Glomerular endothelial cell (primary cell): Measurements from ENCODE around the gene AQP12A. TPM values are rescaled to one million over a fixed set of nuclear protein-coding genes. Genes with fewer than 3 reads are reported as not detected.
"Not testable (repeated sequence)": the region's sequence is repeated elsewhere in the genome, so short reads cannot be mapped to it uniquely, and the experiment has no call there.

Experiments used
- DNase-seq: peaks from one replicate; pipeline ENCODE4 v3.0.0-alpha.2; 2011; ENCODE audit warnings: low read depth, low spot score; ENCODE audit errors: extremely low read depth
- total RNA-seq: library from RNA; depleted of rRNA; stranded (reverse); fragments of >200 nt; gene quantifications from 2 replicates; pipeline ENCODE4 v1.2.3, GENCODE V29; 2015

AQP12A gene
- total RNA-seq, 1 donor from 2014 or later, result not detected

DNA sequence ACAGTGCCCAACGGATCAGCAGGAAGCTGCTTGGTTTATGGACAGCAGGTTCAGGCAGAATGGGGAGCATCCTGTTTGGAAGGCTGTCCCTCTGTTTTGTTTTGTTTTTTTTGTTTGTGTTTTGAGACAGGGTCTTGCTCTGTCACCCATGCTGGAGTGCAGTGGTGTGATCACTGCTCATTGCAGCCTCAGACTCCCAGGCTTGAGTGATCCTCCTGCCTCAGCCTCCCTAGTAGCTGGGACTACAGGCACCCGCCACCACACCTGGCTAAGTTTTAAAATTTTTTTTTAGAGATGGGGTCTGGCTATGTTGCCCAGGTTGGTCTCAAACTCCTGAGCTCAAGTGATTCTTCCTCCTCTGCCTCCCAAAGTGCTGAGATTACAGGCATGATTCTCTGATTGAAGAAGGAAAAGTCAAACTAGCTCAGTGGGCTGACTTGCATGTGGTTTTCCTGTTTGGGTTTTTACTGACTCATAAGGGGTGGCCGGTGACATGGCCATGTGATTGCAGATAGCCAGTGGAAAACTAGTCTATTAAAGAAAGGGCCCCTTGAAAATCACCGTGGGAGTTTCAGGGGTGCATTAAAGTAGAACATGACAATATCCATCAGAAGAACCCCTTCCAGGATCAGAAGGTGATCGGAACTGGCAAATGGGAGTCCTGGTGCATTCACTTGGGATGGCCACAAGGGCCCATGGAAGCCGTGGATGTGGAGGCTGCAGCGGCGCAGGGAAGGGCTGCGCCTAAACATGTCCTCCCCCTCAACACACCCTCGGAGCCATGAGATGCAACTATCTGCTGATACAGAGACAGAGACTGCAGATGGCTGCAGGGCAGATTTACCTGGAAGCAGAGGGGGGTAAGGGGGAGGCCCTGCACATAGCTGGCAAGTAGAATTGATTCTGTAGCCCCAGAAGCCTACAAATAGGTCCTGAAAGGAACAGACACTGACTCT, 35.5 kb upstream of the AQP12A start:
- DNase-seq, result no peak

DNA sequence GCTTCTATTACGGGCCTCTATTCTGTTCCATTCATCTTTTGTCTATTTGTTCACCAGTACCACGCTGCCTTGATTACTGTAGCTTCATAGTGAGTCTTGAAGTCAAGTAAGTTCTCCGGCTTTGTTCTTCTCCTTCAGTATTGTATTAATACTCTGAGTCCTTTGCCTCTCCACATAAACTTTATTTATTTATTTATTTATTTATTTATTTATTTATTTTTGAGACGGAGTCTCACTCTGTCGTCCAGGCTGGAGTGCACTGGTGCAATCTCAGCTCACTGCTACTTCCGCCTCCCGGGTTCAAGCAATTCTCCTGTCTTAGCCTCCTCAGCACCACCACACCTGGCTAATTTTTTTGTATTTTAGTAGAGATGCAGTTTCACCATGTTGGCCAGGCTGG, 31.8 kb upstream of the AQP12A start:
- not testable (repeated sequence) for DNase-seq

DNA sequence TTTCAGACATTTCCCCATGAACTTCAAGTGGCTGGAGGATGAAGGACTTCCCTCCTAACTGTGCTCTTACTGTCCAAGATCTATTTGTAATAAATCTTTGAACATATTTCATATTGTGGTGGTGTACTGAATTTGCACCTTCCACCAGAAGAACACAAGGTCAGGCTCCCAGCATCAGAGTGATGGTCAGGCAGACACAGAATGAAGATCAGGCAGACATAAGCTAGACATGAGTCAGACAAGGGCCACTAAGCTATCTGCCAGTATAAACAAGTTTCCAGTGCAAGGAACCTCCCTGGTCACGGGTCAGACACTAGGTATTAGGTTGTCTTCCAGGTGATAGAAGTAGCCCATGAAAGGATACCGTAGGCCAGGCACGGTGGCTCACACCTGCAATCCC, 29.0 kb upstream of the AQP12A start:
- DNase-seq, result no peak

DNA sequence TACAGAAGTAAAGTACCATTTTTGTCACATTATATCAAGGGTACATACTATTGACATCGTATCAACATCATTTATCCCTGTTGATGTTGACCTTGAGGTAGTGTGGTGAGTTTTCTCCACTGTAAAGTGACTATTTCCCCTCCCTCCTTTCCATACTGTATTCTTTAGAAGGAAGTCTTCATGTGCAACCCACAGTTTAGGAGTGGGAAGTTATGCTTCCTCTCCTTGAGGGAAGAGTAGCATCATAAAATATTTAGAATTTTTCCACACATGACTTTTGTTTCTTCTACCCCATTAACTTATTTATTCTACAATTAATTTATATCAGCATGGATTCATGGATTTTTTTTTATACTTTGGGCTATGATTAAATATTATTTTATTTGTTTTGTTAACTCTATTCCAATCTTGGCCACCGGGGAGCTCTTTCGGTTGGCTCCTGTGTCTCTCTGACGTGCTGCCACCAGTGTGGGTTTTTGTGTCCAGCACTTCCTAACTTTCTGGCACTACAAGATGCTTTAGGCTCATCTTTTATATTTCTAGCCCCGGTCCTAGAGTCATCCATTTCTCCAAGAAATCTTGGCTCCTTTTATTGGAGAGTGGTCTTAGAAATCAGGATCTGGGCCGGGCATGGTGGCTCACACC, 28.0 kb upstream of the AQP12A start:
- DNase-seq, result no peak

DNA sequence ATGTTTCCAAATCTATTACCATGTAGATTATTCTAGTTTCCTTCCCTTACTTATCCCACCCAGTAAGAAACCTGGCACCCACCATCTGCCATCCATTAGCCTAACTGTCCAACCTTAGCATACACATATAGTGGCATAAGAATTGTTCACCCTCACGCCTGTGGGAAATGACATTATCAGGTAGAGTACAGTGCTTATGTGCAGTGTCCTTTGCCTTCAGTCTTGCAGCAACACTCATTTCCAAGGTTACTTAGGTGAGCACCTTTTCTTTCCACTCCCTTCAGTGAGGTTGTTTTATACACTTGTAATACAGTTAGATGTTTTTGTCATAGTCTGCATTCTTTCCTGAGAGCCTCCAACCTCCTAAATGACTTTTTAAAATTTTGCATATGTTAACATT, 27.0 kb upstream of the AQP12A start:
- no peak for DNase-seq

DNA sequence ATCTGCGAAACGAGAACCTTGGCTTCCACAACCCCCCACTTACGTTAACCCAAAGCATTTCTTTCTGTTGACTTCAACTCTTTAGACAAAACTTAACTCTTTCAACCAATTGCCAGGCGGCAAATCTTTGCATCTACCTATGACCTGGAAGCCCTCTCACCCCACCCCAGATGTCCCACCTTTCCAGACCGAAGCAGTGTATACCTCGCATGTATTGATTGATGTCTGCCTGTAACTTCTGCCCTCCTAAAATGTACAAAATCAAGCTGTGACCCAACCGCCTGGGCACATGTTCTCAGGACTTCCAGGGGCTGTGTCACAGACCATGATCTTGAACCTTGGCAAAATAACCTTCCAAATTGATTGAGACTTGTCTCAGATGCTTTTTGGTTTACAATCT, 21.3 kb upstream of the AQP12A start:
- no peak for DNase-seq

DNA sequence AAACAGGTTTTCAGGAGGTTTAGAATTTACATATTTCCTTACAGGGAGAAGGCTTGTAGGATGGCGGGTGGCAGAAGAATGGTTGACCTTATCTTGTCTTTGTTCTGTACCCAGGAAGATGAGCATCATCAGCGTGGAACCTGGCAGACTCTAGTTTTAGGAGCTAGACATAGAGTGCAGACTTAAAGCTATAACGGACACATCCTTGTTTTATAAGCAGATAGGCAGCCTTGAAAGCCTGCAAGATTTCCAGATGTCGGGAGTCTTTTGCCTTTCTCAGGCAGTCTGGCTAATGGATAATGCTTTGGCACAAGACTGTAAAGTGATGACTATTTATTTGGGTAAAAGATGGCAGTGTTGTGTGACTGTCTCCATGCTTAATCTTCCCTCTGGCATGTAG, 20.7 kb upstream of the AQP12A start:
- no peak for DNase-seq

DNA sequence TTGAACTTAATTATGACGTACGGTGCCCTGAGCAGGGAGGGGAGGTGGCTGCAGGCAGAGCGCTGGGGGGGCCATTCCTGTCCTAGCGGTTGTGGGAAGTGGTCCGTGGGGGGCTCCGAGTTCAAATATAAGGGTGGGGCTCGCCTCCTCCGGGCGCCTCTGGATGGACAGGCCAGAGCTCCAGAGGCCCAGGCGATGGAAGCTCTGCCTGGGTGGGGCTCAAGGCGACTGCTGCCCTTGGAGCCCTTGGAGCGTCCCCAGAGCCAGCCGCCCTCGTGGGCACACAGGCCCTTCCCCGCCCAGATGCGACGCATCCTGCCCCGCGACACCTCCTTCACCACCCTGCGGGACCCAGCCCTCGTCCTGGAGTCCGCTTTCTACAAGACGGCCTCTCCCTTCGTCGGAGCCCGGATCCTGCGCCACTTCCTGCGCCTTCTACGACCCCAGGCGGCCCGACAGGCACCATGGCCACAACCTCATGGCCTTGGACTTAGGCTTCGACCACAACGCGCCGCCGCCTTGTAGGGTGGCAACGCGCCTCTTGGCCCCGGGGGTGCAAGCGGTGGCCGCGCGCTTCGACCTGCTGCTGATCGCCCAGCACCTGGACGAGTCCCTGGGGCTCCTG, 19.5 kb upstream of the AQP12A start:
- DNase-seq, result no peak

DNA sequence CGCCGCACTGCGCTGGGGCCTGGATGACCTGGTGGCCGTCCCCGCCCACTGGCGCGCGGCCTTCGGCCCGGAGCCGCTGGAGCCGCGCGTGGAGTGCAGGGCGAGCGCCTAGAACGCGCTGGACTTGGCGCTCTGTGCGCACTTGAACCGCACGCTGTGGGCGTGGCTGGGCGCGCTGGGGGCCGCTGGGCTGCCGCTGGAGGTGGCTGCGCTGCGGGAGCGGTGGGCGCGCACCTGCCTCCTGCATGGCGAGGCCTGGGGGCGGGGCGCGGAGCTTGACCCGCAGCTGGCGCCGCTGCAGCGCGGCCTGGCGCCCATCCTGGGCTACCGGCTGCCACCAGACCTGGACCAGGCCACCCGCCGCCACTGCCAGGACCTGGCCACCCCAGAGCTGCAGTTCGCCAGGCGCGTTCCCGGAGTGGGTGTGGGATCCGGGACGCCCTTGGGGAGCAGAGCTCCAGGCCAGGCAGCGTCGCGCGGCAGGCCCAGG, 18.9 kb upstream of the AQP12A start:
- DNase-seq, result no peak

DNA sequence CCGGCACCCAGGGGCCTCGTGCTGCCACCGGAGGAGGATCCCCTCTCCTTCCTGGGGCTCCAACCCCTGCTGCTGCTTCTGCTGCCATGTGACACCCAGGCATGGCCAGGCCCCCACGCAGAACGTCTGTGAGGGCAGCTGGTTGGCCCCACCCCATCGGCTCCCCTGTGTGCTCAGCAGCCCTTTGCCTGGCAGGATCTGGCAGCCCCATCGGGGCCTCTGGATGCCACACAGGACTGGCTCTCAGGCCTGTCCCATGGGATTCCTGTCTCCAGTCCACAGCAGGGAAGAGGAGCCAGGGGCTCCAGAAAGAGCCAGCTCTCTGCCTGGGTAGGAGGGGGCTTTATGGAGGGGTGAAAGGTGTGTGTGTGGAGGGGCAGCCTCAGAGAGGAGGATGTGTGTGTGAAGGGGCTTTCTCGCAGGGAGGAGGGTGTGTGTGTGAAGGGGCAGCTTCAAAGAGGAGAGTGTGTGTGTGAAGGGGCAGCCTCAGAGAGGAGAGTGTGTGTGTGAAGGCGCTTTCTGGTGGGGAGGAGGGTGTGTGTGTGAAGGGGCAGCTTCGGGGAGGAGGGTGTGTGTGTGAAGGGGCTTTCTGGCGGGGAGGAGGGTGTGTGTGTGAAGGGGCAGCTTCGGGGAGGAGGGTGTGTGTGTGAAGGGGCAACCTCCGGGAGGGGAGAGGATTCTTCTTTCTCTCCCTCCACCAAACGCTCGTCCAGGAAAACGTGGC, 17.0 kb upstream of the AQP12A start:
- not testable (repeated sequence) for DNase-seq

DNA sequence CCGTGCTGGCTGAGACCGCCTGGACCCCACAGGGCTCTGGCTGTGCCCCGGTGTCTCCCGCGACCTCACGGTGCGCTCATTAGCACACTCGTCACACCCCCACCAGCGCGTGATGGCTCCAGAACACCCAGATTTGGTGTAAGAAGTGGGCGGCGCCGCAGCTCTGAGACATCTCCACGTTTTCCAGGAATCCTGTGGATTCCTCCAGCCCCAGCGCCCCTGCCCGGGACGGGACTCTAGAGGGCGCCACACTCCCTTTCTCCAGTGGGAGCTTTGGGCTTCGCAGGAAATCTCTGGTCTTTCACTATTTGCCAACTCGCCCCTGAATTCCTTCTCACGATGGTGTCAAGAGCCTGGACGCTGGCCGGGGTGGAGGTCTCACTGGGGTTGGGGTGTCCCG, 16.3 kb upstream of the AQP12A start:
- not testable (repeated sequence) for DNase-seq

DNA sequence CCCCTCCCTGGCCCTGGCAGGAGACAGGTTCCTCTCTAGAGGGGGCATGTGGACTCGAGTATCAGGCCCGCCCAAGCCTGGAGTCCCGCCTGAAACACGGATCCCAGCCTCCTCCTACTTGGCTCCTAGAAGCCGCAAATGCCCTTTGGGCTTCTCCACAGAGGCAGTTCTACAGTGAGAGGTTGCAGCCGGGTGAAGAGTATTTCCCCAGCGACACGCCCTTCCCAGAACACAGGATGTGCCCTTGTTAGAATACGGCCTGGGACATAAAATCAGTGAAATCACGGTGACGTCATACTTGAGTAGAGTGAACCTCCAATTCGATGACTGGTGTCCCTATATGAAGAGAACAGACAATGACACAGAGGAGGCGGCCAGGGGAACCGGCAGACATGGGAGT, 13.6 kb upstream of the AQP12A start:
- not testable (repeated sequence) for DNase-seq

DNA sequence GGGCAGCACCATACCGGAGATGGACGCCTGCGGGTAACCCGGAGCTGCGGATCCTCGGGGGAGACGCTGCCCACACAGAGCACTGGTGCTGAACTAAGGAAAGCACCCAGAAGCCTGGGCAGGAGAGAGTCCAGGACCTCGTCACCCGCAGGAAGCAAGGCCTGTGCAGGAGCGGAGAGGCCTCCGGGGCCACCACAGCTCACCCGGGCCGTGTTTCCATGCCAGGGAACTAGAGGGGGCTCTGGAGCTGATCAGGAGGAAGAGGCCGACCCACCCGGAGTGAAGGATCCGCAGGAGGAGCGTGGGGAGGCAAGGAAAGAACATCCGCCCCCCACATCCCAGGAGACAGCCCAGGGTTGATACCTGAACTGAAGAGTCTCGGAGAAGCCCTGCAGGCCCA, 12.8 kb upstream of the AQP12A start:
- not testable (repeated sequence) for DNase-seq

DNA sequence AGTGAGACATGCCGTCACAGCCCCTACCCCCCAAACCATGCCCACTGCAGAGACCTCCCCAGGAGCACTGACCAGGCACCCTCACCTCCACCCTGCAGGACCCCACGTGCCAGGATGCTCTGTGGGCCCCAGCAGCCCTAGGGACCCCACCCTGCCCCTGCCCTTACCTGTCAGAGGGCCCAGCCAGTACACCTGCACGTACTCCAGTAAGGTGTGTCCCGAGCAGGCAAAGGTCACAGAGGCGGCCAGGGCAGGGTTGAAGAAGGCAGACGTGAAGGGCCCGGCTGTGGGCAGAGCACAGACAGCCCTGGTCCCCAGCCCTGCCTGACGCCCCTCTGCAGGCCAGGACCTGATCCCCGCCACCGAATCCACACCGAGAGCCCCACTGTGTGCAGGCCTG, 11.5 kb upstream of the AQP12A start:
- not testable (repeated sequence) for DNase-seq

DNA sequence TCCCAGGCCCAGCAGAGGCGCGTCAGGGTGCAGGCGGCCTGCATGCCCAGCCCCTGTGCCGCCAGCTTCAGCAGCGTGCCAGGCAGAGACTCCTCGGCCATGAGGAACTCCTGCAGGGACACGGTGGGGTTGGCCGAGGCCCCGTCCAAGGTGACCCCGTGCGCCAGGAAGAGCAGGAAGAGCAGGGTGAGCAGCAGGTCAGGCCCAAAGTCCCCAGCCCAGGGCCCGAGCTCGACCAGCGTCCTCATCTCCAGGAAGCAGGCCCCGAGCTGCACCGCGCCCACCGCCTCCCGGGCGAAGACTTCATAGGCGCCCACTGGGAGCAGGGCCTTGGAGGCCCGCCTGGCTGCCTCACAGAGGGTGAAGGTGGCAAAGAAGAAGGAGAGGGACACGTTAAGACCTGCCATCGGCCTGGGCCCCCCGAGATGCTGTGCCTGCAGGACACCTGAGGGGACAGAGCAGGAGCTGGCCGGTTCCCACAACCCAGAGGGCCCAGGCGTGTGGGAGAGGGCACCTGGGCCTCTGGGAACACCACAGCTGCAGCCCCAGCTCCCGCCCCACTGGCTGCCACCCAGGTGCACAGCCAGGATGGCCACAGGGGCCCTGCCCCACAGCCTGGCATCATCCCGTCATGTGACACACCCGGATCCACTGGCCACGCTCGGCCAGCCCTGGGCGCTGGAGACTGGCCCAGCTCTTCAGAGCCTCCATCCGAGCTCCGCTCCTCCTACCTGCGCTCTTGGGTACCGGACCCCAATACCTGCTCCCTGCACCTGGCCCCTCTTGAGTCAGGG, 9.0 kb upstream of the AQP12A start, which contains the start of gene AQP12B:
Gene AQP12B, minus strand, starts transcription at position 455 of the 794 bp plus-strand sequence. Its CDS starts 48 bp downstream, at position 407.
- not testable (repeated sequence) for DNase-seq

DNA sequence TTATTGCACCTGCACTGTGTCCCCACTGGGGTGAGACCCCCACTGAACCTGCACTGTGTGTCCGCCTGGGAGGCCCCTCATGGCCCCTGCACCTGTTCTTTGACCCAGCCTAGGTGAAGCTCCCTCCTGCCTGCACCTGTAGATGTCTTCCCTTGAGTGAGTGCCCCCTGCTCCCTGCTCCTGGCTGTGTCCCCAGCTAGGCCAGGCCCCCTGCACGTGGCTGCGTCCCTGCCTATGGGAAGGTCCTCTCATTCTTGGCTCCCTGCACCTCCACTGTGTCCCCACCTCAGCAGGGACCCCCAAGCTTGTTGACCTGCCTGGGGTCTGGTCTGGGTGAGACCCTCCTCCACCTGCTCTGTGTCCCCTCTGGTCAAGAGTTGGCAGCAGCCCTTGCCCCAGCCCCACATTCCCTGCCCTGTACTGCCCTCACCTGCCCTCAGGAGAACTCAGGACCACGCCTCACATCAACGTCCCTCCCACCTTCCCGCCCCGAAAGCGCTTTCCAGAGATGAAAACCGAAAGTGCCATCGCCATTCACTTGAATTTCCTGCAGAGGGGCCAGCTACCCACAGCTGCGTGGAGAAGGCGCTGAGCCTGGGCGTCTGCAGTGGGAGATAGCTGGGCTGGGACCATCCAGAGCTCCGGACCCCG, 8.2 kb upstream of the AQP12A start:
- not testable (repeated sequence) for DNase-seq

DNA sequence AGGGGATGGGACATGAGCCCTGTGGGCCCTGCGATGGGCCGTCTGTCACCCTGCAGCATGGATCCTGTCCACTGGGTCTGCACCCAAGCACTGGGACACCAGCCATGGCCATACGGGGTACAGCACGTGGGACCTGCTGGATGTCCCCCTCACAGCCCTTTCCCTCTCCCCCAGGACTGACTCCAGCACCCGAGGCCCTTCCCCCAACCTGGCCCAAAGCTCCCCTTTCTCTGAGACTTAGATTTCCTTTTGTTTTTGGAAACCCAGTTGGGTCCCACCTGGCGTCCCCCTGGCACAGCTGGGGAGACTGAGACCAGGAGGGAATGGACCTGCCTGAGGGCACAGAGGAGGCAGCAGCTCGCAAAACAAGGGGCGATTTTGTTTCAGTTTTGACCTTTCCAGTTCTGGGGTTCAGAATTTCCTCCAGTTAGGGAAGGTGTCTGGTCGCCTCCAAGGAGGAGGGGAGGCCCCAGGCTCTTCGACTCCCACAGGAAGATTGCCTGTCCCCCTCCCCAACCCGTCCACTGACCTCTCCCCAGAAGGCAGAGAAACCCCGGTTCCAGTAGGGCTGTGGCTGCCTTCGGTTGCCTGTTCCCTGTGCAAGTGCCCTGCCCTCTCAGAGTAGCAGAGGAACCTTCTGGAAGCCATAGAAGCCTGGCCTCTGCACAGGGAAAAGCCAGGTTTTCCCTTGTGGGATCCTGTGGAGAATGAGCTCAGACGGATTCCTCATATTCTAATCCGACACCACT, 7.5 kb upstream of the AQP12A start:
- DNase-seq, result not testable (repeated sequence)

DNA sequence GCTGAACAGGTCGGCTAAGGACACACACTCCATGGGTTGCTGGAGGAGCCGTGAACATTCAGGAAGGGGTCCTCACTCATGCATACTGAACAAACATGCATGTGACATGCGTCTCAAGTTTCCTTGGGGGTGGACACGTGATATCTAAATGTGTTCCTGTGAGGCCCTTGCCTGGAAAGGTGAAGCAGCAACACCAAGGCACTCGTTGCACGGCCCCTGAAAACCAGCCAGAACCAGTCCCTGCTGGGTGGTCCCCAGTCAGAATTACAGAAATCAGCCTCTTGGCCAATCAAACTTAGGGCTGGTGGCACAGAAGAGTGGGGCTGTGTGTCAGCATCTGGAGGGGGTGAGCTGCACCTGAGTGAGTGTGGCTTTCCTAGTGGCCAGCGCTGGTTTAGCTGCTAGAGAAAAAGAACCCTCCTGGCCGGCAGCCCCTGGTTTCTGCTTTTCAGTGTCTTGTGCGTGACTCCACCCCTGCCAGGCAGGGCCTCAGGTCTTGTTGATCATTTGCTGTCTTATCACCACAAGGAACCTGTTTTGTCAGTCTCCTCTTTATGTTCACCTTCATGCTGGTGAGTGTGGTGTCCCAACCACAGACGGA, 5.8 kb upstream of the AQP12A start:
- DNase-seq, result no peak
